Measurements from ENCODE around the gene SLC19A3.
"Not testable (repeated sequence)": the region's sequence is repeated elsewhere in the genome, so short reads cannot be mapped to it uniquely, and the experiment has no call there.

SLC19A3 gene

GRCh38 chr2:227701556-227701955 is 16.3 kb downstream of the SLC19A3 start:
- DNase-seq = no peak

- DNase-seq = no peak
These were observed 20.7 kb downstream of the SLC19A3 start for GRCh38 chr2:227696990-227697679.

- DNase-seq = no peak
These were observed 30.6 kb downstream of the SLC19A3 start for GRCh38 chr2:227687189-227687588.

GRCh38 chr2:227684258-227684657 is 33.6 kb downstream of the SLC19A3 start:
- no peak for DNase-seq

- no peak for DNase-seq
These were observed 39.9 kb downstream of the SLC19A3 start for GRCh38 chr2:227677928-227678327.

- no peak for DNase-seq
These were observed 43.3 kb downstream of the SLC19A3 start for GRCh38 chr2:227674485-227674884.

- DNase-seq = not testable (repeated sequence)
These were observed 44.2 kb downstream of the SLC19A3 start for GRCh38 chr2:227673620-227674019.

GRCh38 chr2:227671170-227671905 is 46.5 kb downstream of the SLC19A3 start:
- DNase-seq = no peak

GRCh38 chr2:227666631-227667170 is 51.1 kb downstream of the SLC19A3 start, which contains the start of gene SCYGR5:
TSS of gene SCYGR5 (plus strand) at chr2:227666804. CDS start at chr2:227666804, 0 bp downstream.
- DNase-seq = not testable (repeated sequence)

GRCh38 chr2:227665189-227665940 is 52.5 kb downstream of the SLC19A3 start:
- DNase-seq = no peak

- no peak for DNase-seq
These were observed 56.0 kb downstream of the SLC19A3 start for GRCh38 chr2:227661827-227662226.

GRCh38 chr2:227661025-227661649 is 56.7 kb downstream of the SLC19A3 start:
- DNase-seq = no peak

- DNase-seq = no peak
These were observed 60.5 kb downstream of the SLC19A3 start for GRCh38 chr2:227657199-227657845.

GRCh38 chr2:227655454-227655853 is 62.4 kb downstream of the SLC19A3 start:
- no peak for DNase-seq

- DNase-seq = no peak
These were observed 63.4 kb downstream of the SLC19A3 start for GRCh38 chr2:227654426-227654825.

- DNase-seq = no peak
These were observed 64.4 kb downstream of the SLC19A3 start for GRCh38 chr2:227653419-227653818.

GRCh38 chr2:227643990-227644551 is 73.8 kb downstream of the SLC19A3 start:
- DNase-seq = no peak

- no peak for DNase-seq
These were observed 75.2 kb downstream of the SLC19A3 start for GRCh38 chr2:227642656-227643055.

GRCh38 chr2:227634201-227634600 is 83.6 kb downstream of the SLC19A3 start:
- no peak for DNase-seq

Measured in NCI-H2029 (cell line).